Cardiac septum (tissue), 1 donor: ENCODE data around the gene ZXDC. TPM values are rescaled to one million over a fixed set of nuclear protein-coding genes. Genes with fewer than 3 reads are reported as not detected.

Source experiments
- DNase-seq: peaks from one replicate; pipeline ENCODE4 v3.0.0-alpha.2; 2020; ENCODE audit warnings: low spot score
- intact Hi-C: fragments of 100-400 bp; cut with DNase I; formaldehyde crosslinking; loops from one replicate; pipeline ENCODE4 v1.14.0; 2022
- total RNA-seq: library from RNA; stranded (reverse); fragmentation: NEBNext Ultra II Directional; extraction: Animal tissue kit (Norgen Biotek cat#: 25700); gene quantifications from one replicate; pipeline ENCODE4 v1.2.1, GENCODE V29; 2021
- donor health status: DM: no; HTN: no; CAD: no.

Gene ZXDC
- total RNA-seq, 1 donor from 2014 or later = 22.0 TPM

- intact Hi-C loops = loop anchor here (10.0 kb wide), 2 partner anchors 395 to 1195 kb away; partner anchors contain the start of genes ABTB1 and SLC41A3
- no peak for DNase-seq
These were observed 4.0 kb upstream of the ZXDC start for GRCh38 chr3:126479642-126480041.

- DNase-seq = no peak
These were observed 3.1 kb upstream of the ZXDC start for GRCh38 chr3:126478581-126479310.

GRCh38 chr3:126477061-126477380, 1.3 kb upstream of the ZXDC start:
- intact Hi-C loops = loop anchor here (10.0 kb wide), 2 partner anchors 392 to 1198 kb away; partner anchors contain the start of genes ABTB1 and SLC41A3
- no peak for DNase-seq

More at GRCh38 chr3:126478581-126479310, 3.1 kb upstream of the ZXDC start:
- intact Hi-C loops = loop anchor here (10.0 kb wide), 2 partner anchors 394 to 1196 kb away; partner anchors contain the start of genes ABTB1 and SLC41A3

GRCh38 chr3:126476166-126477060, 722 bp upstream of the ZXDC start:
- DNase-seq = no peak
- intact Hi-C loops = loop anchor here (10.0 kb wide), 2 partner anchors 392 to 1198 kb away; partner anchors contain the start of genes ABTB1 and SLC41A3

GRCh38 chr3:126474498-126475412, 936 bp downstream of the ZXDC start:
- intact Hi-C loops = loop anchor here (10.0 kb wide), 2 partner anchors 390 to 1200 kb away; partner anchors contain the start of genes ABTB1 and SLC41A3
- no peak for DNase-seq

GRCh38 chr3:126473292-126474168, 2.2 kb downstream of the ZXDC start:
- no peak for DNase-seq
- intact Hi-C loops = loop anchor here (10.0 kb wide), 2 partner anchors 389 to 1201 kb away; partner anchors contain the start of genes ABTB1 and SLC41A3

- intact Hi-C loops = loop anchor here (10.0 kb wide), 2 partner anchors 388 to 1202 kb away; partner anchors contain the start of genes ABTB1 and SLC41A3
- DNase-seq = peak; percentile 86
These were observed 3.2 kb downstream of the ZXDC start for GRCh38 chr3:126472277-126473006.

- no peak for DNase-seq
- intact Hi-C loops = loop anchor here (5.0 kb wide), 1 partner anchor 37 kb away; no protein-coding TSS in a partner anchor
These were observed 6.2 kb downstream of the ZXDC start for GRCh38 chr3:126469479-126469878.

- DNase-seq = no peak
- intact Hi-C loops = loop anchor here (5.0 kb wide), 1 partner anchor 36 kb away; no protein-coding TSS in a partner anchor
These were observed 7.4 kb downstream of the ZXDC start for GRCh38 chr3:126468028-126468891.

GRCh38 chr3:126467611-126467955, 8.1 kb downstream of the ZXDC start:
- intact Hi-C loops = loop anchor here (5.0 kb wide), 1 partner anchor 35 kb away; no protein-coding TSS in a partner anchor
- DNase-seq = no peak

GRCh38 chr3:126466886-126467610, 8.6 kb downstream of the ZXDC start:
- intact Hi-C loops = loop anchor here (5.0 kb wide), 1 partner anchor 35 kb away; no protein-coding TSS in a partner anchor
- no peak for DNase-seq

- DNase-seq = no peak
- intact Hi-C loops = loop anchor here (5.0 kb wide), 1 partner anchor 34 kb away; no protein-coding TSS in a partner anchor
These were observed 9.7 kb downstream of the ZXDC start for GRCh38 chr3:126465928-126466544.

- intact Hi-C loops = loop anchor here (5.0 kb wide), 1 partner anchor 33 kb away; no protein-coding TSS in a partner anchor
- DNase-seq = no peak
These were observed 10.7 kb downstream of the ZXDC start for GRCh38 chr3:126464997-126465396.

GRCh38 chr3:126464494-126464893, 11.2 kb downstream of the ZXDC start:
- DNase-seq = no peak
- intact Hi-C loops = no loop called here

- intact Hi-C loops = no loop called here
- no peak for DNase-seq
These were observed 11.6 kb downstream of the ZXDC start for GRCh38 chr3:126464093-126464492.
